GM12891 (cell line): ENCODE measurements around the gene MAP2K7.

Source experiments
- DNase-seq: peaks from one replicate; pipeline ENCODE4 v3.0.0; 2011; ENCODE audit warnings: low spot score; ENCODE audit not compliant: insufficient read length
- FAIRE-seq: peaks from 2 replicates; lab custom pipeline; 2011; peaks lifted over from hg19 to GRCh38; lab: Jason Lieb, UNC
- PAX5 ChIP-seq: IDR thresholded peaks from 2 replicates; pipeline ENCODE4 v1.6.1; 2011; ENCODE audit warnings: low read length, moderate library complexity, mild to moderate bottlenecking; ENCODE audit not compliant: insufficient read depth, severe bottlenecking
- POLR2A ChIP-seq: IDR thresholded peaks from 2 replicates; pipeline ENCODE4 v1.6.1; 2011; ENCODE audit warnings: low read depth, low read length, control low read depth
- POLR2AphosphoS5 ChIP-seq: IDR thresholded peaks from 2 replicates; pipeline ENCODE4 v1.6.1; 2011; ENCODE audit warnings: low read depth, low read length, control low read depth
- POU2F2 ChIP-seq: IDR thresholded peaks from 2 replicates; pipeline ENCODE4 v1.6.1; 2011; ENCODE audit warnings: low read depth, mild to moderate bottlenecking, control low read depth, low read length, moderate library complexity
- SPI1 ChIP-seq: IDR thresholded peaks from 2 replicates; pipeline ENCODE4 v1.6.1; 2011; ENCODE audit warnings: low read depth, low read length, control low read depth
- TAF1 ChIP-seq: IDR thresholded peaks from 2 replicates; pipeline ENCODE4 v1.6.1; 2011; ENCODE audit warnings: low read depth, low read length, control low read depth

MAP2K7 gene

GRCh38 chr19:7932276-7932929 is 28.7 kb downstream of the MAP2K7 start:
- no peak for TF ChIP-seq POU2F2
- no peak for TF ChIP-seq POLR2AphosphoS5
- no peak for FAIRE-seq
- no peak for DNase-seq

- no peak for FAIRE-seq
- DNase-seq = no peak
- TF ChIP-seq POLR2AphosphoS5 (no peak), TAF1 (no peak), SPI1 (no peak), POU2F2 (no peak), PAX5 (no peak), POLR2A (no peak)
Observed at GRCh38 chr19:7932930-7933300, 29.2 kb downstream of the MAP2K7 start.

DNA sequence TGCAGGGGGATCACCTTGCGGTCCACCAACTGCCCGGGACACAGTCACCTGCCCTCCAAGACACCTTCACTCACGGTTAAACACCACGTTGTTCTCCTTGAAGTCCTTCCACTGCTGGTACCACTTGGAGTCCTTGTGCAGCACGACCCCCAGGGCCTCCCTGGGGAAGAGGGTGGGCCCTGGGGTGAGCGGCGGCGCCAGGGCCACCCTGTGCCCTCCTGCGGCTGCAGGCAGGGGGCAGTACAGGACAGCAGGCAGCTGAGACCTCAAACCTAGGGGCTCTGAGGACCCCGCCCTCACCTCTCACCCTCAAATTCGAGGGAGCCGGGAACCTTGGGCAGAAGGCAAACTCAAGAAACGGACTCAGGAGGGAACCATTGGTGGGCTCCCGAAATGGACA is 29.7 kb downstream of the MAP2K7 start:
- FAIRE-seq (no peak), DNase-seq (no peak)
- TF ChIP-seq TAF1 = no peak
- TF ChIP-seq POLR2A = no peak
- no peak for TF ChIP-seq PAX5

DNA sequence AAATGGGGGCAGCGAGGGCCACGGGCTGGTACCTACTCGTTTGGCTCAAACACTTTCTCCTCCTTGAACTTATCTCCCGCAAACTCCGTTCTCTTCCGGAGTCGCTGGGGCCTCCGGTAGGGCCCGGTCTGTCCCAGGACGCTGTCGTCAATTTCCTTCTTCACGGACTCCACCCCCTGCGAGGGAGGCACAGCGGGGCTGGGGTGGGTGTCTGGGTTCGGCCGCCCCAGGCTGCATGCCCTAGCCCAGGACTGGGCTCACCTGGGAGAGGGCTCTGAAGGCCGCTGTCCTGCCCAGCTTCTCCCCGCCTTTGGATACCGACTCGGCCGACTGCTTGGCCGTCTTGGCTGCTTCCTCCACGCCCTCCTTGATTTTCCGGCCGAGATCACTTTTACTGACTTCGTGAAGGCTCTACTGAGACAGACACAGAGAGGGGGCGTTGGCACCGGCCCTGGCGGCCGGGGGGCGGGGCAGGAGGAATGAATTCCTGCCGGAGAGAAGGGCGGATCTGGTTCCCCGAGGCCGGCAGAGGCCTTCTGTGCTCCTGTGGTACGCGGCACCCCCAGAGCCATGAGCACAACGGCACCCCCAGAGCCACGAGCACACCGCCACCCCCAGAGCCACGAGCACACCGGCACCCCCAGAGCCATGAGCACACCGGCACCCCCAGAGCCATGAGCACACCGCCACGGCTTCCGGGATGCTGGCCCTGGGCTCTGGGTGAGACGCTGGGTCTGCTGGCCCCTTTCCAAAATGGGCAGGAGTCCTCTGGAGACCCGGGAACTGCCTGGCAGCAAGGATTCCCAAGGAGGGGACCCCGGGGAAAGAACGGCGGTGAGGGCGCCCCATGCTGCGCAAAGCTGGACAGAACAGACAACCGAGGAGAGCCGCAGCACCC is 30.4 kb downstream of the MAP2K7 start:
- FAIRE-seq (no peak), DNase-seq (no peak)
- TF ChIP-seq PAX5 (no peak), POU2F2 (no peak), TAF1 (no peak), POLR2A (no peak), POLR2AphosphoS5 (no peak), SPI1 (no peak)

DNA sequence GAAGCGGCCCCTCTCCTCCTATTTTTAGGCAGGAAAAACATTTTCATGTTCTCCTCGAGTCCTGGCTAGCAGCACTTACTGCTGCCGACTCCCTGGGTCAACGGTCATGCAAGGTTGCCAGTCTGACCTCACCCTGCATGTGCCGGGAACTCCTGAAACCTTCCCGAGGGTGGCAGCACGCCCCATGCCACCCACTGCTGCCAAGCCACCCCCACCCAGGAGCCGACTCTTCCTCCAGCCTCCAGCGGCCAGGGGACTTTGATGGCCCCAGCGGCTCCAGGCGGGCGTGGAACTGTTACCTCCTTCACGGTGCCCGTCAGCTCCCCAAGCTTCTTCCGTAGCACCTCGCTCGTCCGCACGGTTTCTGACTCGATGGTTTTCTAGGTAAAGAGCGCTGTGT is 31.1 kb downstream of the MAP2K7 start:
- DNase-seq (no peak), FAIRE-seq (no peak)
- no peak for TF ChIP-seq SPI1

- DNase-seq = no peak
- FAIRE-seq = no peak
- TF ChIP-seq TAF1 = no peak
- TF ChIP-seq PAX5 = no peak
- TF ChIP-seq POLR2A = no peak
- TF ChIP-seq POU2F2 = no peak
- no peak for TF ChIP-seq SPI1
Observed at GRCh38 chr19:7940841-7941240, 37.2 kb downstream of the MAP2K7 start.

DNA sequence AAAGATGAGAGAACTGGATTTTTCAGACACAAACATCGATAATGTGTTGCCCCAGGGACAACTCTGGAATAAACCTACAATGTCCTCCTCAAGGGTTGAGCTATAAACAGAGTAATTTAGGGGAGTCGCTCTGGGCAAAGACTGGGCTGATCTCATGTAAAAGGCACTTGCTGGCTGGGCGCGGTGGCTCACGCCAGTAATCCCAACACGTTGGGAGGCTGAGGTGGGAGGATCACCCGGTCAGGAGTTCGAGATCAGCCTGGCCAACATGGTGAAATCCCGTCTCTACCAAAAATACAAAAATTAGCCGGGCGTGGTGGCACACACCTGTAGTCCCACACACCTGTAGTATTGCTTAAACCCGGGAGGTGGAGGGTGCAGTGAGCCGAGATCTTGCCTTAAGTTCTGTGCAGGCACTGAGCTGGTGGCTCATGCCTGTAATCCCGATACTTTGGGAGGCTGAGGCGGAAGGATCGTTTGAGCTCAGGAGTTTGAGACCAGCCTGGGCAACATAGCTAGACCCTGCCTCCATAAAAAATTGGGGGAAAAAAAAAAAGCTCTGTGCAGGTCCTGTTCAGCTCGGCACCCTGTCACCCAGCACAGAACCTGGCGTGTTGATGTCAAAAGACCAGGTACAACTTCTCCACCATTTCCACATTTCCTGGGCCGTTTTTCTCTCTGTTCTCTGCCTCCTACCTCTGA is 38.4 kb downstream of the MAP2K7 start:
- no peak for DNase-seq
- TF ChIP-seq TAF1 = no peak
- no peak for TF ChIP-seq PAX5
- TF ChIP-seq POLR2A = no peak
- no peak for TF ChIP-seq POLR2AphosphoS5
- TF ChIP-seq SPI1 = no peak
- no peak for TF ChIP-seq POU2F2
- no peak for FAIRE-seq

GRCh38 chr19:7942981-7943443 is 39.3 kb downstream of the MAP2K7 start:
- peak; percentile 16 for FAIRE-seq
- no peak for TF ChIP-seq POU2F2
- no peak for TF ChIP-seq POLR2AphosphoS5
- no peak for TF ChIP-seq POLR2A

GRCh38 chr19:7943444-7944176 is 39.9 kb downstream of the MAP2K7 start, which contains the start of gene TIMM44:
TSS of gene TIMM44 (minus strand) at chr19:7943666. CDS start at chr19:7943651, 15 bp downstream.
- no peak for TF ChIP-seq SPI1
- TF ChIP-seq POLR2AphosphoS5 = peak; percentile 91
- TF ChIP-seq PAX5 = no peak
- peak; percentile 45; the same call in 1 of the 2 replicates for TF ChIP-seq POU2F2
- peak; percentile 83 for TF ChIP-seq TAF1
- TF ChIP-seq POLR2A = peak; percentile 91
- DNase-seq (peak; percentile 95), FAIRE-seq (peak; percentile 100)

More at GRCh38 chr19:7942981-7943443, 39.3 kb downstream of the MAP2K7 start:
- DNase-seq = no peak
